ENCODE data around the gene CD300LF. TPM values are rescaled to one million over a fixed set of nuclear protein-coding genes. Genes with fewer than 3 reads are reported as not detected.

Gene CD300LF
- polyA plus RNA-seq, 1 donor (not counting 4 experiments of a cell fraction or from before 2014, with no cell fraction given): not detected

DNA sequence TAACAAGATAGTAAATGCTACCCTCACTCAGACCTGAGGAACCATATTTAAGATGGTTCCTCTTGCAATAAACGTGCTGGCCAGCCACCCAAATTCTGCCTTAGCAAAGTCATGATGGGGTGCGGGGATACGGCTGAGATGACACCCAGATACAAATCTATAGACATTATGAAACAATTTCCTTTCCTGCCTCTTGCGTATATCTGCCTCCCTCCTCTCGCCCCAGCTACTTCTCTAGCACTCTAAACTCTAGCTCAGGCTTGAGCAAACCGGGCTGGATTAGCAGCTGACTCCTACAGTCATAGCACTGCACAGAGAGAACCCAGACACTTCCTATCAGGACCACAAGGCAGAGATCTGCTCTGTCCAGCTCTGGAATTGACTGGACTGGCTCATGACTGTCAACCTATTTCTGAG lies 22.3 kb downstream of the CD300LF start:
- Histone ChIP-seq H3K9me1 (ENCODE audit: control insufficient read depth, extremely low read depth, insufficient read depth, low read length) (no peaks in the 10 kb centered on the region), H3K27ac (ENCODE audit: control insufficient read depth, insufficient read depth, low read length) (no peak overlapping the region), H3K4me3 (ENCODE audit: control insufficient read depth in 2 of 3, extremely low read depth in 1 of 3, insufficient read depth in 2 of 3, low read depth in 1 of 3, low read length in 3 of 3) (no peak overlapping the region), H3K9ac (ENCODE audit: control insufficient read depth, extremely low read depth, insufficient read depth, low read length) (no peak overlapping the region), H3K79me2 (ENCODE audit: control insufficient read depth, insufficient read depth, low read length) (no peaks in the 10 kb centered on the region), H2AFZ (ENCODE audit: control insufficient read depth, low read length) (no peak overlapping the region), H3K36me3 (ENCODE audit: control insufficient read depth in 2 of 2, extremely low read depth in 1 of 2, insufficient read depth in 2 of 2, low read length in 2 of 2) (no peaks in the 10 kb centered on the region), H3K4me1 (ENCODE audit: control insufficient read depth, extremely low read depth, insufficient read depth, low read length) (no peaks in the 10 kb centered on the region), H4K20me1 (ENCODE audit: control insufficient read depth, extremely low read depth, insufficient read depth, low read length) (no peaks in the 10 kb centered on the region), H3K9me3 (ENCODE audit: control insufficient read depth, low read depth, low read length) (no peaks in the 10 kb centered on the region), H3K27me3 (ENCODE audit: control insufficient read depth, extremely low read depth, insufficient read depth, low read length) (peaks cover 11% of the 10 kb centered on the region), H3K4me2 (ENCODE audit: control insufficient read depth, extremely low read depth, insufficient read depth, low read depth, low read length) (no peak overlapping the region)
- FAIRE-seq: no peak
- no peak for TF ChIP-seq EZH2 (IDR thresholded peaks at IDR 0.05; ENCODE audit: low read length)
- TF ChIP-seq, protein P1, sequence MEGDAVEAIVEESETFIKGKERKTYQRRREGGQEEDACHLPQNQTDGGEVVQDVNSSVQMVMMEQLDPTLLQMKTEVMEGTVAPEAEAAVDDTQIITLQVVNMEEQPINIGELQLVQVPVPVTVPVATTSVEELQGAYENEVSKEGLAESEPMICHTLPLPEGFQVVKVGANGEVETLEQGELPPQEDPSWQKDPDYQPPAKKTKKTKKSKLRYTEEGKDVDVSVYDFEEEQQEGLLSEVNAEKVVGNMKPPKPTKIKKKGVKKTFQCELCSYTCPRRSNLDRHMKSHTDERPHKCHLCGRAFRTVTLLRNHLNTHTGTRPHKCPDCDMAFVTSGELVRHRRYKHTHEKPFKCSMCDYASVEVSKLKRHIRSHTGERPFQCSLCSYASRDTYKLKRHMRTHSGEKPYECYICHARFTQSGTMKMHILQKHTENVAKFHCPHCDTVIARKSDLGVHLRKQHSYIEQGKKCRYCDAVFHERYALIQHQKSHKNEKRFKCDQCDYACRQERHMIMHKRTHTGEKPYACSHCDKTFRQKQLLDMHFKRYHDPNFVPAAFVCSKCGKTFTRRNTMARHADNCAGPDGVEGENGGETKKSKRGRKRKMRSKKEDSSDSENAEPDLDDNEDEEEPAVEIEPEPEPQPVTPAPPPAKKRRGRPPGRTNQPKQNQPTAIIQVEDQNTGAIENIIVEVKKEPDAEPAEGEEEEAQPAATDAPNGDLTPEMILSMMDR (optimal IDR thresholded peaks at IDR 0.05 in 1 of 3, IDR thresholded peaks at IDR 0.05 in 1 of 3, conservative IDR thresholded peaks at IDR 0.05 in 1 of 3; ENCODE audit: extremely low read depth in 1 of 3, insufficient read depth in 2 of 3, low read length in 3 of 3): no peak
- no peak for DNase-seq (ENCODE audit: low read depth, low spot score)
- dilution Hi-C loops (cut with MboI; ENCODE audit: extremely low pct_ligation_motif_present, low sequenced_read_pairs): no loop called here

DNA sequence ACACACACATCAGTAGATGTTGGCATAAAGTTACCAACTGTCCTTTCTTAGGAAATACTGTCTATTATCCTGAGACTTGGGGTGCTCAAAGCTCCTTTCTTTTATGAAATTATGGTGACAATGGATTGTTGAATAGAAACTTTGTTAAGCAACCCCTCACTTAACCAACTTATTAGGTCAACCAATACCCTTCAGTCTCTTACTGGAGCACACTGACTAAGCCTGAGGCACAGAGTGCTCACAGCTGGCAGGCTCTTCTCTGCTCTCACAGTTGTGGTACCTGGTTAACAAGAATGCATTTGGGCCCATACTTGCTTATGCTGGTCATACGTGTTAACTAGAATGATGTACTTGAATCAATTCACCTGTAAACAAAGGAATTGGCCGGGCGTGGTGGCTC lies 24.8 kb downstream of the CD300LF start:
- Histone ChIP-seq H2AFZ (ENCODE audit: control insufficient read depth, low read length) (no peak overlapping the region), H4K20me1 (ENCODE audit: control insufficient read depth, extremely low read depth, insufficient read depth, low read length) (no peaks in the 10 kb centered on the region), H3K4me3 (ENCODE audit: control insufficient read depth in 2 of 3, extremely low read depth in 1 of 3, insufficient read depth in 2 of 3, low read depth in 1 of 3, low read length in 3 of 3) (no peak overlapping the region), H3K9ac (ENCODE audit: control insufficient read depth, extremely low read depth, insufficient read depth, low read length) (no peak overlapping the region), H3K36me3 (ENCODE audit: control insufficient read depth in 2 of 2, extremely low read depth in 1 of 2, insufficient read depth in 2 of 2, low read length in 2 of 2) (no peaks in the 10 kb centered on the region), H3K79me2 (ENCODE audit: control insufficient read depth, insufficient read depth, low read length) (no peaks in the 10 kb centered on the region), H3K27ac (ENCODE audit: control insufficient read depth, insufficient read depth, low read length) (no peak overlapping the region), H3K9me1 (ENCODE audit: control insufficient read depth, extremely low read depth, insufficient read depth, low read length) (no peaks in the 10 kb centered on the region), H3K27me3 (ENCODE audit: control insufficient read depth, extremely low read depth, insufficient read depth, low read length) (peaks cover 5% of the 10 kb centered on the region), H3K4me1 (ENCODE audit: control insufficient read depth, extremely low read depth, insufficient read depth, low read length) (no peaks in the 10 kb centered on the region), H3K9me3 (ENCODE audit: control insufficient read depth, low read depth, low read length) (no peaks in the 10 kb centered on the region), H3K4me2 (ENCODE audit: control insufficient read depth, extremely low read depth, insufficient read depth, low read depth, low read length) (no peak overlapping the region)
- no peak for TF ChIP-seq EZH2 (IDR thresholded peaks at IDR 0.05; ENCODE audit: low read length)
- TF ChIP-seq, protein P1 (optimal IDR thresholded peaks at IDR 0.05 in 1 of 3, IDR thresholded peaks at IDR 0.05 in 1 of 3, conservative IDR thresholded peaks at IDR 0.05 in 1 of 3; ENCODE audit: extremely low read depth in 1 of 3, insufficient read depth in 2 of 3, low read length in 3 of 3): no peak
- DNase-seq (ENCODE audit: low read depth, low spot score) (no peak), FAIRE-seq (no peak)
- dilution Hi-C loops (cut with MboI; ENCODE audit: extremely low pct_ligation_motif_present, low sequenced_read_pairs): no loop called here

All from keratinocyte (primary cell).